Endothelial cell of umbilical vein (primary cell): Measurements from ENCODE around the gene UPB1. TPM values are rescaled to one million over a fixed set of nuclear protein-coding genes. Genes with fewer than 3 reads are reported as not detected.

Source experiments
- BruUV-seq: library from RNA; stranded (reverse); fragments of 400-500 nt; replicated peaks from 2 replicates; lab custom pipeline; 2021; lab: Mats Ljungman, UMichigan
- CTCF ChIA-PET: fragments of 300-600, 350-600 bp; sonication (Branson Sonifier 250); formaldehyde crosslinking; loops from one replicate; lab custom pipeline; 2021; ENCODE audit warnings: antibody characterized with exemption, inconsistent platforms; lab: Charles Lee
- POLR2A ChIA-PET: fragments of 300-600, 350-600 bp; sonication (Branson Sonifier 250); formaldehyde crosslinking; loops from one replicate; lab custom pipeline; 2021; ENCODE audit warnings: antibody characterized with exemption, inconsistent platforms; lab: Charles Lee
- DNase-seq: peaks from one replicate; pipeline ENCODE4 v3.0.0-alpha.2; 2011; ENCODE audit warnings: low read depth, low spot score
- FAIRE-seq: peaks from 2 replicates; lab custom pipeline; 2011; peaks lifted over from hg19 to GRCh38; lab: Jason Lieb, UNC
- H2AFZ ChIP-seq: 2 replicates; pipeline ENCODE4 v1.6.0; 2012; ENCODE audit warnings: low read depth, low read length, control low read depth, inconsistent platforms
- H3K27ac ChIP-seq: 2 replicates; pipeline ENCODE4 v1.5.1; 2011; ENCODE audit warnings: low read depth, mild to moderate bottlenecking, control low read depth, low read length, moderate library complexity; ENCODE audit not compliant: insufficient read depth
- H3K27me3 ChIP-seq, 2 experiments: 2 replicates each; pipeline versions ENCODE4 v1.6.0 to v1.6.1; 2011; ENCODE audit warnings: low read length in 2 of 2, mixed read lengths in 1 of 2; ENCODE audit not compliant: control insufficient read depth in 2 of 2, insufficient read depth in 2 of 2
- H3K36me3 ChIP-seq, 2 experiments: 2 replicates in 1 of 2; 3 replicates in 1 of 2; pipeline ENCODE4 v1.5.1; 2011; ENCODE audit warnings: low read length in 2 of 2, mild to moderate bottlenecking in 1 of 2, moderate library complexity in 1 of 2; ENCODE audit not compliant: control insufficient read depth in 2 of 2, insufficient read depth in 2 of 2; ENCODE audit errors: extremely low read depth in 1 of 2
- H3K4me1 ChIP-seq: 3 replicates; pipeline ENCODE4 v1.5.1; 2011; ENCODE audit warnings: mild to moderate bottlenecking, low read length; ENCODE audit not compliant: control insufficient read depth, insufficient read depth; ENCODE audit errors: extremely low read depth
- H3K4me2 ChIP-seq: 2 replicates; pipeline ENCODE4 v1.6.1; 2011; ENCODE audit warnings: low read length, control low read depth, mixed read lengths; ENCODE audit not compliant: insufficient read depth
- H3K4me3 ChIP-seq, 3 experiments: fragments of 200-600 bp in 1 of 3; sonication (generic), shearing (Covaris generic) in 1 of 3; replicated peaks in 1 of 3; 2 replicates each; pipeline ENCODE4 v1.5.1; 2011 to 2016; ENCODE audit warnings: control low read depth in 3 of 3, low read length in 3 of 3, mild to moderate bottlenecking in 2 of 3, inconsistent platforms in 1 of 3, low read depth in 1 of 3, moderate library complexity in 1 of 3; ENCODE audit not compliant: insufficient read depth in 1 of 3
- H3K79me2 ChIP-seq: 2 replicates; pipeline ENCODE4 v1.6.0; 2012; ENCODE audit warnings: low read length, inconsistent platforms; ENCODE audit not compliant: control insufficient read depth, insufficient read depth
- H3K9ac ChIP-seq: replicated peaks from 2 replicates; pipeline ENCODE3; 2011; ENCODE audit warnings: low read length, control low read depth; ENCODE audit not compliant: insufficient read depth; ENCODE audit errors: extremely low read depth
- H3K9me1 ChIP-seq: replicated peaks from 3 replicates; pipeline ENCODE4 v1.6.0; 2011; ENCODE audit warnings: mild to moderate bottlenecking, low read length; ENCODE audit not compliant: control insufficient read depth, insufficient read depth; ENCODE audit errors: extremely low read depth
- H3K9me3 ChIP-seq: replicated peaks from 2 replicates; pipeline ENCODE4 v1.5.1; 2012; ENCODE audit warnings: low read length, inconsistent platforms; ENCODE audit not compliant: control insufficient read depth, insufficient read depth
- H4K20me1 ChIP-seq: replicated peaks from 2 replicates; pipeline ENCODE3; 2011; ENCODE audit warnings: mild to moderate bottlenecking, low read length; ENCODE audit not compliant: control insufficient read depth, insufficient read depth; ENCODE audit errors: extremely low read depth
- EZH2 ChIP-seq: IDR thresholded peaks from 2 replicates; pipeline ENCODE4 v1.6.1; 2012; ENCODE audit warnings: borderline replicate concordance, low read depth, mild to moderate bottlenecking, moderate library complexity, low read length, inconsistent platforms; ENCODE audit not compliant: severe bottlenecking
- FOS ChIP-seq: IDR thresholded peaks from 2 replicates; pipeline ENCODE4 v1.6.1; 2011; ENCODE audit warnings: mild to moderate bottlenecking, low read length, moderate library complexity, borderline replicate concordance; ENCODE audit not compliant: insufficient read depth
- GATA2 ChIP-seq: IDR thresholded peaks from 2 replicates; pipeline ENCODE4 v1.7.0; 2011; ENCODE audit warnings: low read depth, mild to moderate bottlenecking, moderate library complexity, mixed read lengths, low read length; ENCODE audit not compliant: insufficient read length, insufficient read depth
- JUN ChIP-seq: IDR thresholded peaks from 2 replicates; pipeline ENCODE4 v1.6.1; 2011; ENCODE audit warnings: borderline replicate concordance, low read depth; ENCODE audit not compliant: insufficient read length, insufficient read depth
- MYC ChIP-seq: IDR thresholded peaks from one replicate; pipeline ENCODE4 v1.6.1; 2011; ENCODE audit warnings: mild to moderate bottlenecking, low read depth, low read length
- POLR2A ChIP-seq: IDR thresholded peaks from 2 replicates; pipeline ENCODE4 v1.6.1; 2012; ENCODE audit warnings: low read depth, mild to moderate bottlenecking, control low read depth, low read length
- POLR2AphosphoS5 ChIP-seq: IDR thresholded peaks from 2 replicates; pipeline ENCODE4 v1.6.1; 2012; ENCODE audit warnings: low read depth, mild to moderate bottlenecking, control low read depth, low read length, moderate library complexity; ENCODE audit not compliant: insufficient read depth
- dilution Hi-C: fragments of 300-500 bp; cut with MboI; formaldehyde crosslinking; loops from one replicate; pipeline ENCODE4 v1.15.0; 2019; ENCODE audit warnings: low sequenced_read_pairs; ENCODE audit not compliant: extremely low pct_ligation_motif_present
- intact Hi-C: fragments of 100-400 bp; cut with micrococcal nuclease; formaldehyde crosslinking; loops from one replicate; pipeline ENCODE4 v1.10.0; 2022
- polyA plus RNA-seq, 4 experiments: library from polyadenylated mRNA; depleted of rRNA in 3 of 4; stranded (reverse) in 3 of 4; unstranded in 1 of 4; fragments of >200 nt; gene quantifications; 2 replicates each; pipeline versions ENCODE4 v1.2.1 to v1.2.3, GENCODE V29; 2011 to 2012; ENCODE audit warnings: missing spikeins in 1 of 4
- total RNA-seq: library from RNA; stranded (reverse); gene quantifications from 2 replicates; pipeline ENCODE4 v1.2.3, GENCODE V29; 2021
- TF ChIP-seq, protein P1 (sequence below): IDR thresholded peaks from 2 replicates; pipeline ENCODE4 v1.6.1; 2011; ENCODE audit not compliant: insufficient read depth, insufficient read length
- TF ChIP-seq, protein P2 (sequence below), 2 donors: IDR thresholded peaks; 1 replicate in 1 of 2; 2 replicates in 1 of 2; pipeline ENCODE4 v1.5.1; 2011; ENCODE audit warnings: low read length in 2 of 2, mild to moderate bottlenecking in 2 of 2, moderate library complexity in 2 of 2, control low read depth in 1 of 2, inconsistent platforms in 1 of 2, low read depth in 1 of 2; ENCODE audit not compliant: insufficient read depth in 1 of 2; ENCODE audit errors: extremely low read depth in 1 of 2

The UPB1 gene
- total and polyA plus RNA-seq, 2 donors (not counting 3 experiments of a cell fraction or from before 2014, with no cell fraction given) = 0.30 to 0.80 TPM

DNA sequence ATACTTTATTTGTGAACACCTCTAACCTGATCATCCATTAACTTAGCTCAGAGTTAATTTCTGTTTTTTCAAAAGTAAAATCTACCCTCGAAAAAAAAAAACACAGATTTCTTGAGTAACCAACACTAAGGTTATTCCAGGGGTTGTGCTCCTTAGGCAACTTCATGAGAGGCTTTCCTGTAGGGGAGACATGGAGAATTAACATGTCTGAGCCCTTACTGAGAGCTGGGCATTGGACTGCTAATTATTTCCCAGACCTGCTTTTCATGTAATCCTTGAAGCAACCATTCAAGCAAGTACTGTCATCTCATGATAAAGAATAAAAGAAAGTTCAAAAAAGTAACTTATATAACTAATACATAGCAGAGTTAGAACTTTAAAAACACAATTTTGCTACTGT lies 13.5 kb upstream of the UPB1 start:
- BruUV-seq = no TSS peak
- H4K20me1 ChIP-seq = no peaks in the 10 kb centered on the region
- no peaks in the 10 kb centered on the region for H3K27me3 ChIP-seq
- H2AFZ ChIP-seq = no peak overlapping the region
- H3K4me1 ChIP-seq = peaks cover 32% of the 10 kb centered on the region
- ChIA-PET POLR2A (no interaction called here), CTCF (interaction anchor here (0.7 to 1.4 kb wide), 2 partner anchors 16 to 48 kb away, joined by 3 to 4 read pairs; no protein-coding TSS in a partner anchor)
- H3K36me3 ChIP-seq = no peaks in the 10 kb centered on the region
- no peak overlapping the region for H3K9ac ChIP-seq
- TF ChIP-seq MYC (no peak), FOS (no peak), POLR2A (no peak), POLR2AphosphoS5 (no peak), GATA2 (no peak), EZH2 (no peak), JUN (no peak)
- TF ChIP-seq, protein P1, sequence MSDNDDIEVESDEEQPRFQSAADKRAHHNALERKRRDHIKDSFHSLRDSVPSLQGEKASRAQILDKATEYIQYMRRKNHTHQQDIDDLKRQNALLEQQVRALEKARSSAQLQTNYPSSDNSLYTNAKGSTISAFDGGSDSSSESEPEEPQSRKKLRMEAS = no peak
- TF ChIP-seq, protein P2, sequence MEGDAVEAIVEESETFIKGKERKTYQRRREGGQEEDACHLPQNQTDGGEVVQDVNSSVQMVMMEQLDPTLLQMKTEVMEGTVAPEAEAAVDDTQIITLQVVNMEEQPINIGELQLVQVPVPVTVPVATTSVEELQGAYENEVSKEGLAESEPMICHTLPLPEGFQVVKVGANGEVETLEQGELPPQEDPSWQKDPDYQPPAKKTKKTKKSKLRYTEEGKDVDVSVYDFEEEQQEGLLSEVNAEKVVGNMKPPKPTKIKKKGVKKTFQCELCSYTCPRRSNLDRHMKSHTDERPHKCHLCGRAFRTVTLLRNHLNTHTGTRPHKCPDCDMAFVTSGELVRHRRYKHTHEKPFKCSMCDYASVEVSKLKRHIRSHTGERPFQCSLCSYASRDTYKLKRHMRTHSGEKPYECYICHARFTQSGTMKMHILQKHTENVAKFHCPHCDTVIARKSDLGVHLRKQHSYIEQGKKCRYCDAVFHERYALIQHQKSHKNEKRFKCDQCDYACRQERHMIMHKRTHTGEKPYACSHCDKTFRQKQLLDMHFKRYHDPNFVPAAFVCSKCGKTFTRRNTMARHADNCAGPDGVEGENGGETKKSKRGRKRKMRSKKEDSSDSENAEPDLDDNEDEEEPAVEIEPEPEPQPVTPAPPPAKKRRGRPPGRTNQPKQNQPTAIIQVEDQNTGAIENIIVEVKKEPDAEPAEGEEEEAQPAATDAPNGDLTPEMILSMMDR (IDR thresholded peaks at IDR 0.05; ENCODE audit: extremely low read depth in 1 of 2, insufficient read depth in 1 of 2, low read depth in 1 of 2, low read length in 2 of 2) = no peak
- no peak overlapping the region for H3K4me3 ChIP-seq
- FAIRE-seq (no peak), DNase-seq (no peak)
- no peak overlapping the region for H3K27ac ChIP-seq
- H3K4me2 ChIP-seq = no peak overlapping the region
- no peaks in the 10 kb centered on the region for H3K79me2 ChIP-seq
- intact Hi-C loops (no loop called here), dilution Hi-C loops (no loop called here)
- H3K9me1 ChIP-seq = no peaks in the 10 kb centered on the region
- no peaks in the 10 kb centered on the region for H3K9me3 ChIP-seq
